HS-5 (cell line): Measurements from ENCODE around the gene HMGXB3.

Experiments used
- DNase-seq: peaks from one replicate; pipeline ENCODE4 v3.0.0-alpha.2; 2012; ENCODE audit warnings: low read depth

HMGXB3 gene

DNA sequence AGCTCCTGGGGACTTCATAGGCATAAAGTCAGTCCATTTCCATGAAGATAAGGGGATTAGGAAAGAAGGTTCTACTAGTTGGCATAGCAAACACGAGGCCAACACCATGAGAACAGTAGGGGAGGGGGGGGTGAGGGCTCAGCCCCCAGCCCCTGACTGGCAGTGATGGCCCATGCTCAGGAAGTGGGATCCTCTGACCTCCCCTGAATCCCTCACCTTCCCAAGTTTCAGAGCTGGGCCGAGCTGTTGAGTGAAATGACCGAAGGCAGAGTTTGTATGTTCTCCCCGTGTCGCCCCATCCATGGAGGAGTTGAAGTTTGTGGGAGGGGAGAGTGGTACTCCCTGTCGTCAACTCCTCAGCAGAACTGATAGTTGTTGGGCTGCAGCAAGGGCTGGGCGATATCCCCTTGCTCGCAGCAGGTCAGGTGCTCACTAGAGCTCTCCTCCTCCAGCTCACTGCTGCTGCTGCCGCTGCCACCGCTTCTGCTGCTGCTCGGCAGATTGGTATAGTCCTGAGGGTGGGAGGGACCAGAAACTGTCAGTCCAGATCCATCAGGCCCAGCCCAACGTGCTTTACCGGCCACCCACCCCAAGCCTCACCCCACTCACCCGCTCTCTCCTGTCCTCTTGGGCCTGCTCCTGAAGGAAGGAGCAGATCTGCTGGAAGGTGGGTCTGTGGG lies 53.3 kb downstream of the HMGXB3 start:
- DNase-seq: no peak

DNA sequence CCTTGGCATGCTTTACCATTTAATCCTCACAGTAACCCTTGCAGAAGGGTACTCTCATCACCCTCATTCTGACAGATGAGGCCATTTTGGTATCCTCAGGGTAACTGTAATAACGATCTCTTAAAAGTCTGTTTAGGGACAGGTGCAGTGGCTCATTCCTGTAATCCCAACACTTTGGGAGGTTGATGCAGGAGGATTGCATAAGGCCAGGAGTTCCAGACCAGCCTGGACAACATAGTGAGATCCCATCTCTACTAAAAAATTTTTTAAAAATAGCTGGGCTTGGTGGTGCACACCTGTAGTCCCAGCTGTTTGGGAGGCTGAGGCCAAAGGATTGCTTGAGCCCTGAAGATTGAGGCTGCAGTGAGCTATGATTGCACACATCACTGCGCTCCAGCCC lies 54.0 kb downstream of the HMGXB3 start:
- DNase-seq: no peak

DNA sequence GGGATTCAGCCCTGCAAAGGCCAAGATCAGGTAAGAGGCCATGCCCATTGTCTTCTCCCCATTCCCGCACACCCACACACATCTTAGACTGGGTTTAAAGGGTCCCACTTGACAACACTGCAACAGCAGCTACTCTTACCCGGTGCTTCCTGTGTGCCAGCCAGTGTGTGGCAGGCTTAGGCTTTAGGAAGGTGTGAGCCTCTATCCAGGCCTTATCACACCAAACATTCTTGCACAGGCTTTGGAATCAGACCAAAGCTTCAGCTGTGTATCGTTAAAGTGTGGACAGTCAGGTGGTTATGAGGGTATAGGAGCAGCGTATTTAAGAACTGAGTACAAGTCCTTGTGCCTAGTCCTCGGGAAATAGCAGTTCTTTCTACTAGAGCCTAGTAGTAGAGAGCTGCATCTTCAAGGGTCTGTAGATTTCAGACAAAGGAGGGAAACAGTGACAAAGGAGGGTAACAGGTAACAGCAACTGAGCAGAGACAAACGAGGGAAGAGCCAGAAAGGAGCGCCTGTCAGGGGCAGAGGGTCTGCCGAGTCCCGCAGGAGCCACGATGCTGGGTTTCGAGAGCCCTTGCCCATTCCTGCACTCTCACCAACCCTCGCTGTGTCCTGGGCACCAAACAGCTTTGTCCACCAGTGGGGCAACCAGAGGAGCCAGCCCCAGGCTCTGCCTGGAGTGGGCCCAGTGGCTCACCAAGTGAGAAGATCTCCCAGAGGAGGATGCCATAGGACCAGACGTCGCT lies 55.0 kb downstream of the HMGXB3 start:
- no peak for DNase-seq

GRCh38 chr5:150056075-150056443 lies 55.5 kb downstream of the HMGXB3 start:
- no peak for DNase-seq

DNA sequence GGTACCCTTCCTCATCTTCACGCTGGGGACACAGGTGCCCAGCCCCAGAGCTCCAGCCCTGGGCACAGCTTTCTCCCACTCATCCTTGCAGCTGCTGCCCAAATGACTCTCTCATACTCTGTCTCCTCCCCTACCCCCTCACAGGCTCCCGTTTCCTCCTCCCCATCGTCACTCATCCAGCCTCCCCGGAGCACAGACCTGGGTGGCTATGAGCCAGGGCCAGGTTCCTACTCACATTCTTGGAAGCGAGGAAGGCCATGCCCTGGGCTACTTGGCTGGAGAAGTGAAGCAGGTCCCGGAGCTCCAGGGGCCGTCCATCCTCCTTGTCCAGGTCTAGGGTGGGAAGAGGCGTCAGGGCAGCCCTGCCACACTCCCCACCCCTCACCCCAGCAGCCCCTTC lies 56.5 kb downstream of the HMGXB3 start:
- no peak for DNase-seq

DNA sequence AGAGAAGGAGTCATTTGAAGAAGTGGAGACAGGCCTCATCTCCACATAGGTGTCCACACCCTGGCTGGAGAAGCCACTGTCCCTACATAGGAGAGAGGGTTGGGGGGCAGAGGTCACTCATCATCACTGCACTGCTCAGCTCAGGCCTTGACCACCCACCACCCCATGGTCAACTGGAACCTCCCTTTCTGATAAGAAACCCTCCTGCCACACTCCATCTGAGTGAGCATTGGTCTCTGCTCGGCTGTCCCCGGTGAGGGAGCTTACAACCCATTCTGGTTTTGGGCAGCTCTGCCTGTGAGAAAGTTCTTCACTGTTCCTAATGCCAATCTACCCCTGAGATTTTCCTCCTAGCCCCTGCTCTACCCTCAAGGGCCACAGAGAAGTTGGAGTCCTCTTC lies 57.0 kb downstream of the HMGXB3 start:
- no peak for DNase-seq

GRCh38 chr5:150057996-150058395 lies 57.5 kb downstream of the HMGXB3 start:
- no peak for DNase-seq

DNA sequence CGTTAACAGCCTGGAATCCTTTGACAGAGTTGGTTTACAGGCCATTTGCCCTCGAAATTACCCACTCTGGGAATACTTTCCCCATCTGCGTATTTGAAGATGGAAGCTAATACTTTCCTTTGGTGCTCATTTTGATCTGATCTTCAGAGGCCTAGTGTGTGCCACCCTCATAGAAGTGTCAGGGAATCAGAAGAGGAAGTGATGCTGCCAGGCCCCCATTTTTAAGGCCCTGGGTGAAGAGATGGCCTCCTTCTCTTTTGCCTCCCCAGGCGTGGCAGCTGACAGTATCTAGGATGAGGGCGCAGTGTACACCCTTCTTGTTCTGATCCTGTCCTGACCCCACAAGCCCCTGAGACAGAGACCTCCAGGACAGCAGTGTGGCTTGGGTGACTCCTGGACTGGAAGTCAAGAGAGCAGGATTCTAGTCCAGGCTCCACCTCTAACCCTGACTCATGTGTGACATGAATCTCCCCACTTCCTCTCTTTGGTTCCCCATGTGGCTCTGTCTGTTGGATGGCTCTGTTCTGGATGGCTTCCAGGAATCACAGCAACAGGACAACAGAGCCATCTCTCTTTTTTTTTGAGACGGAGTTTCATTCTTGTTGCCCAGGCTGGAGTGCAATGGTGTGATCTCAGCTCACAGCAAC lies 58.1 kb downstream of the HMGXB3 start:
- DNase-seq: peak; percentile 78

DNA sequence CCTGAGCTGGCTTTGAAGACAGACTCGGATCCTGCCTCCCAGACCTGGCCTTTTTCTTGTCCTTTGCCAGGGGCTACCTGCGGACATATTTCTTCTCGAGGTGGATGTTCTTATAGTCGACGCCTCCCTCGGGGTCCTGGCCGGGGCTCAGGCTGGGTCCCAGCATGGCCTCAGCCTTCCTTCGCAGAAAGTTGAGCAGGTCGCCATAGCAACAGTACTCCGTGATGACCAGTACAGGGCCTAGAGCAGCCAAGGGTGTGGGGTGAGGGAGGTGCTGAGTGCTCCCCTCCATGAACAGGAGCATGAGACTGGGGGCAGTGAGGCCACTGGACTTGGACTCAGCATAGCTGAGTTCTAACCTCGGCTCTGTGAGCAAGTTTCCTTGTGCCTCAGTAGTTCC lies 59.1 kb downstream of the HMGXB3 start:
- no peak for DNase-seq

- no peak for DNase-seq
Measured at GRCh38 chr5:150060471-150060870, 59.9 kb downstream of the HMGXB3 start.

DNA sequence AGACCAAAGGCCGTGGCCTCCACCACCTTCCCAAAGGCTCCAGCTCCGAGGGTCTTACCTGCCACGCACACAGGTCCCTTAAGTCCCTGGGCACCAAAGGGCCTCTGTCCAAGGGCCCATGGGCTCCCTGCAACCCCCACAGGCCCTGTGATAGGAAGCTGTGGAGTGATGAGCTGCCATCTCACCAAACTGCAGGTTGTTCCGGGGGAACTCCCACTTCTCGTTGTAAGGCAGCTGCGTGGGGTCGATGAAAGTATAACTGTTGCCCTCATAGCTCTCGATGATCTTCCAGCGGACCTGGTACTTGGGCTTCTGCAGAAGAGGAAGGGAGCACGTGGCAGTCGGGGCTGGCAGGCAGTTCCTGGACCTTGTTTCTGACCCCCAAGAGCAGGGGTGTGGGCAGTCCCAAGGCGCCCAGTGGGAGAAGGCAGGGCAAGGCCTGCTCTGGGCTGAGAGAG lies 61.0 kb downstream of the HMGXB3 start:
- DNase-seq: no peak

- no peak for DNase-seq
Measured at GRCh38 chr5:150062216-150062922, 61.8 kb downstream of the HMGXB3 start.

DNA sequence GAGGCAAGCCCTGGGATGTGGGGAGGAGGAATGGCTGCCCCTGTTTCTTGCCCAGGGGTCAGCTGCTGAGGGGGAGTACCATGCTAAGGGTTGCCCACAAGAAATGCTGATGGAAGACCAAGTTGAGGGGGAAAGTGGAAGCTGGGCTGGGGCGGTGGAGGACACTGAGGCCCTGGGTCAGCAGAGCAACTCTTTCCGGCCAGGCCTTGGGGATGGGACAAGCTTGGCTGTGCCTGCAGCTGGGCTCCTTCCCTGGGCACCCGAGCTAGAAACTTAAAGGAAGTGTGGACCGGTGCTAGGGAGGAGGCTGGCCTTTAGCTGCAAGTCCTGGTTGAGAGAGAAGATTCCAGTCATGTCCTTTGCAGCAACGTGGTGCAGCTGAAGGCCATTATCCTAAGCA lies 63.1 kb downstream of the HMGXB3 start:
- DNase-seq: no peak

DNA sequence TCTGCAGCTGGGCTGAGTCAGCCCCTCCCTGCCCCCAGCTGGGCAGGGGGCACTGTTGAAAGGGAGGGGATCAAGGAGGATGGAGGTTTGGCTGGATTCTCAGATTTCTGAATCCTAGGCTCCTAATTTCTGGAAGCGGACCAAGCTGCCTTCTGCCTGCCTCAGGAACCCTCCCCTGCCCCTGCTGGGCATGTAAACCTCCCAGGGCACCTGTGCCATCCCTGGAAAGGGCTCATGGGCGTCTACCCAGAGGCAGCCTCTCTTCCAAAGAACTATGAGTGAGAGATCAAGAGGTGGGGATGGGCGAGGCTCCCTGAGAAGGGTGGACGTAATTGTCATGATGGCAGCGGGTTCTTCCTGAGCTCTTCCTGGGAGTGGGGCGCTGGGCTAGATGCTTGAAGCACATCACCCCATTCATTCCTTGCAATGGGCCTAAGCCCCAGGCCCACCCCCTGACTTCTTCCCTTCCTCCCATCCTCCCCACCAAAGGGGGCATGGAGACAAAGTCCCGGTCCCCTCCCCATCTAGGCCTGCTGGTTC lies 64.2 kb downstream of the HMGXB3 start:
- DNase-seq: no peak

- DNase-seq: no peak
Measured at GRCh38 chr5:150065346-150065745, 64.8 kb downstream of the HMGXB3 start.

DNA sequence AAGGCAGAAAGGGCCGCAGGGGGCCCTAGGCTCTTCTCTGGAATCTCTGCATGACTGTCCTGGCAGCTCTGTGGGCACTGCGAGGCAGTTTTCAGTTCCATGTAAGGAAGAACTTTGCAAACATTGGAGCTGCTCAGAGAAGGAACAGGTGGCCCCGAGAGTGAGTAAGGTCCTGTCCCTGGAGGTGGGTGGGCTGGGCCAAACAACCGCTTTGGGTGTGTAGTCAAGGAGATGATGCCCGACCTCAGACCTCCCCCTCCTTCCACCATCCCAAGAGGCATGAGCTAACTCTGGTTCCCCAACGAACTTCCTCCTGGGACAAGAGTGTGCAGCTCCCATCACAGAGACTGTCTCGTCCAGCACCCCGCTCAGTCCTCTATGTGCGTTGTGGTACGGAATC lies 65.3 kb downstream of the HMGXB3 start:
- DNase-seq: no peak

- no peak for DNase-seq
Measured at GRCh38 chr5:150066436-150066835, 65.9 kb downstream of the HMGXB3 start.

DNA sequence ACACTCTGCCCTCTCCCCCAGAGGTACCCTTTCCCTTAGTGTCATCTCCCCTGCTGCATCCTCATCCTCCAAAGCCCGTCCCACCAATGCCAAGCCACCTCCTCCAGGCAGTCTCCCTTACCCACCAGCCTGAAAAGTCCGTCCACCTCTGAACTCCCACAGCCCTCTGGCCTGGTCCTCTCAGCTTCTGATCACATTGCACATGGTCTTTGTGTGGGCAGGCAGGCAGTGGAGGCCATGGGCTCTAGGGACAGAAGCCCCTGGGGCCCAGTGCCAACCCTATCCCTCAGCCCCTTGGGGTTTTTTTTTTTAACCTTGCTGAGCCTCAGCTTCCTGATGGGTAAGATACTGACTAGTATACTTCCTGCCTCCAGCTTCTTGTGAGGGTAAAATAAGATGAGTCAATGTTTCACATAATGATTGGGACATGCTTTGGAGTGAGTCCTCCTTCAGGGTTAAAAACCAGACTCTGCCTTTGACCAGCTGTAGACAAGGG lies 66.4 kb downstream of the HMGXB3 start:
- peak; percentile 46 for DNase-seq

- no peak for DNase-seq
Measured at GRCh38 chr5:150067405-150067960, 66.9 kb downstream of the HMGXB3 start.

DNA sequence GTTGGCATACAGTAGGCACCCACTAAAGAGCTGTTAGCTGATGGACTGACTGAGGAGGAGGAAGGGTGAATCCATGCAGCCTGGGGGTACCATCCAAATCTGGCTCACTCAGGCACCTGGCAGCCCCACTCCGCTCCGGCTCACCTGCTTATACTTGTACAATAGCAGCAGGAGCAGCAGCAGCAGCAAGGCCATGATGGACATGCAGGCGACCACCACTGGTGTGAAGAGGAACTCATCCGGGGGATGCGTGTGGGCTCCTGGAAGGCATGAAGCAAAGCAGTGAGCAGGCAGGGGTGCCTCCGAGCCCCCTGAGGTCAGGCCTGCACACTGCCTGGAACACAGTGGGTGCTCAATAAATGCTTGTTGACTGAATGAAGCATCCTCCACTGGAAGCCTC lies 67.5 kb downstream of the HMGXB3 start:
- no peak for DNase-seq

DNA sequence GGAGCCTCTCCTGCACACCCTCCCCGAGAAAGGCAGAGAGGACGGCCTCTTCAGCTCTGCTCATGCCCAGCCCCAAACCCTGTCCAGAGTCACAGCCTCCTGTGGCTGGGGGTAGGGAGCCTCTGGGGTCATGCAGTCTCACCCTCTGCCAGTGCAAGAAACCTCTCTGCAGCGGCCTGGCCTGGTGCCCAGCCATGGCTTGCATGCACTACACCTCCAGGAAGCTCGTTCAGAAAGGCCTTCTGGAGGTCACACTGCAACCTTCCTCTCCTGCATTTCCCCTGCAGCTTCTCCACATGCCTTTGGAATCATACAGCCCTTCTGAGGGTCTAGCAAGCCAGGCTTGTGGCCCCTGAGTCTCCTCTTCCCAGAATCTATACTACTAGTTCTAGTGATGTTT lies 67.9 kb downstream of the HMGXB3 start:
- DNase-seq: no peak
